Measurements from ENCODE around the gene ALPP. TPM values are rescaled to one million over a fixed set of nuclear protein-coding genes. Genes with fewer than 3 reads are reported as not detected.

ALPP gene
- total RNA-seq, 4 donors from 2014 or later: 0.06 TPM; not detected in 3

GRCh38 chr2:232410238-232410900 lies 31.8 kb downstream of the ALPP start:
- Histone ChIP-seq H3K4me3 (no peak overlapping the region), H3K27ac (replicated peaks in 1 of 4) (no peak overlapping the region), H3K4me1 (no peaks in the 10 kb centered on the region), H3K9me3 (no peaks in the 10 kb centered on the region), H3K27me3 (peaks cover 0 to 48% (median 2%) of the 10 kb centered on the region in 4 donors), H3K36me3 (no peaks in the 10 kb centered on the region)
- TF ChIP-seq POLR2AphosphoS5 (IDR thresholded peaks at IDR 0.05) (no peak), CTCF (IDR thresholded peaks at IDR 0.05) (no peak), EP300 (IDR thresholded peaks at IDR 0.05) (no peak)
- no peak for DNase-seq (ENCODE audit: extremely low spot score)
- 71% methylated on average over 5 of the region's 7 CpGs for WGBS
- intact Hi-C loops (cut with DNase I): no loop called here

GRCh38 chr2:232411901-232412629 lies 33.5 kb downstream of the ALPP start:
- H3K4me1 ChIP-seq: no peaks in the 10 kb centered on the region
- no peak overlapping the region for H3K4me3 ChIP-seq
- 86% methylated on average over 6 of the region's 6 CpGs for WGBS
- TF ChIP-seq POLR2AphosphoS5 (IDR thresholded peaks at IDR 0.05) (no peak), EP300 (IDR thresholded peaks at IDR 0.05) (no peak), CTCF (IDR thresholded peaks at IDR 0.05) (no peak), POLR2A (IDR thresholded peaks at IDR 0.05; ENCODE audit: low read depth) (no peak)
- intact Hi-C loops (cut with DNase I): no loop called here
- no peak overlapping the region for H3K27ac ChIP-seq (replicated peaks in 1 of 4)
- no peak for DNase-seq (ENCODE audit: extremely low spot score)
- H3K27me3 ChIP-seq: peaks cover 0 to 65% (median 2%) of the 10 kb centered on the region in 4 donors
- no peaks in the 10 kb centered on the region for H3K9me3 ChIP-seq
- no peaks in the 10 kb centered on the region for H3K36me3 ChIP-seq

- DNase-seq (ENCODE audit: extremely low spot score): no peak
- WGBS: 48% methylated on average over 5 of the region's 5 CpGs
- intact Hi-C loops (cut with DNase I): no loop called here
- no peaks in the 10 kb centered on the region for H3K4me1 ChIP-seq
- H3K4me3 ChIP-seq: no peak overlapping the region
- H3K27ac ChIP-seq (replicated peaks in 1 of 4): no peak overlapping the region
- H3K9me3 ChIP-seq: no peaks in the 10 kb centered on the region
- peaks cover 0 to 70% (median 2%) of the 10 kb centered on the region in 4 donors for H3K27me3 ChIP-seq
- H3K36me3 ChIP-seq: no peaks in the 10 kb centered on the region
- no peak for TF ChIP-seq POLR2AphosphoS5 (IDR thresholded peaks at IDR 0.05)
- no peak for TF ChIP-seq EP300 (IDR thresholded peaks at IDR 0.05)
- no peak for TF ChIP-seq CTCF (IDR thresholded peaks at IDR 0.05)
- TF ChIP-seq POLR2A (IDR thresholded peaks at IDR 0.05; ENCODE audit: low read depth): no peak
Observed at GRCh38 chr2:232412986-232413385, 34.4 kb downstream of the ALPP start.

- TF ChIP-seq POLR2A (IDR thresholded peaks at IDR 0.05; ENCODE audit: low read depth) (no peak), EP300 (IDR thresholded peaks at IDR 0.05) (no peak), CTCF (IDR thresholded peaks at IDR 0.05) (no peak), POLR2AphosphoS5 (IDR thresholded peaks at IDR 0.05) (no peak)
- WGBS: 91% methylated on average over 6 of the region's 8 CpGs
- Histone ChIP-seq H3K4me1 (peaks cover 11 to 21% (median 17%) of the 10 kb centered on the region in 4 donors), H3K36me3 (no peaks in the 10 kb centered on the region), H3K9me3 (no peaks in the 10 kb centered on the region), H3K4me3 (no peak overlapping the region), H3K27ac (replicated peaks in 1 of 4) (no peak overlapping the region), H3K27me3 (peaks cover 0 to 80% (median 18%) of the 10 kb centered on the region in 4 donors)
- DNase-seq (ENCODE audit: extremely low spot score): no peak
- intact Hi-C loops (cut with DNase I): no loop called here
Observed at GRCh38 chr2:232415138-232415690, 36.7 kb downstream of the ALPP start.

All from esophagus muscularis mucosa (tissue), 4 donors.